Measurements from ENCODE around the gene SIRT7.
A peak's percentile ranks its signal among the peaks of the same experiment; 100 is the strongest.
"Not testable (repeated sequence)": the region's sequence is repeated elsewhere in the genome, so short reads cannot be mapped to it uniquely, and the experiment has no call there.

Gene SIRT7

GRCh38 chr17:81918832-81919545 is 1.0 kb upstream of the SIRT7 start:
- DNase-seq, result no peak

DNA sequence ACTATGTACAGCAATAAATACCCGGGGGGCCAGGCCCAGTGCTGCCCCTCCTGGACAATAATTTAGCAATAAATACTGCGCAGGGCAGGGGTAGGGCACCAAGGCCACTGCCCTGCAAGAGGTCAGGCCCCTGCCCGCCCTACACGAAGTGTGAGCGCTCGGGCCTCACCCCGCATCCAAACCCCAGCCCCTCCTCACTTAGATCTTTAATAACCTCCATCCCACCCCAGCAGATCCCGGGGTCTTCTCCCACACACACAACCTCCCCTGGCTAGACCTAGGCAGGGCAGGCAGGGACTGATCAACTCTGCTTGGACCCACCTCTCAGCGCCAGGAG is 325 bp upstream of the SIRT7 start:
- not testable (repeated sequence) for DNase-seq

GRCh38 chr17:81916234-81917001 is 1.6 kb downstream of the SIRT7 start:
- no peak for DNase-seq

DNA sequence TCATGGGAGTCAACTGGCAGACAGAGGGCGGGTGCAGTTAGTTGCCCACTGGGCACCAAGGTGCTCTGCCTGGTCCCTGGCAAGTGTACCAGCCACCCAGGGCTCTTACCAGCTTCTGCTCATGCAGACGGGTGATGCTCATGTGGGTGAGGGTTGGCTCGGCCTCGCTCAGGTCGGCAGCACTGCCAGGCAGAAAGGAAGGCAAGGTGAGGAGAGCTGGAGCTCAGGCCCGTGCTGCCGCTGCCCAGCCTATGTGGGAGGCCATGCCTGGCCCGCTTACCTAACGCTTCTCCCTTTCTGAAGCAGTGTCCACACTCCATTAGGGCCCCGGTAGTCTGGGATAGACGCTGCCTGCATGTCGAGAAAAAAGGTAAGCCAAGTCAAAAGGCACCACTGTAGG is 2.6 kb downstream of the SIRT7 start:
- no peak for DNase-seq

- DNase-seq, result no peak
These were observed 3.7 kb downstream of the SIRT7 start for GRCh38 chr17:81914103-81914850.

- DNase-seq, result no peak
These were observed 4.4 kb downstream of the SIRT7 start for GRCh38 chr17:81913394-81914102.

- DNase-seq, result no peak
These were observed 5.3 kb downstream of the SIRT7 start for GRCh38 chr17:81912441-81913309.

- DNase-seq, result no peak
These were observed 6.0 kb downstream of the SIRT7 start for GRCh38 chr17:81911969-81912368.

DNA sequence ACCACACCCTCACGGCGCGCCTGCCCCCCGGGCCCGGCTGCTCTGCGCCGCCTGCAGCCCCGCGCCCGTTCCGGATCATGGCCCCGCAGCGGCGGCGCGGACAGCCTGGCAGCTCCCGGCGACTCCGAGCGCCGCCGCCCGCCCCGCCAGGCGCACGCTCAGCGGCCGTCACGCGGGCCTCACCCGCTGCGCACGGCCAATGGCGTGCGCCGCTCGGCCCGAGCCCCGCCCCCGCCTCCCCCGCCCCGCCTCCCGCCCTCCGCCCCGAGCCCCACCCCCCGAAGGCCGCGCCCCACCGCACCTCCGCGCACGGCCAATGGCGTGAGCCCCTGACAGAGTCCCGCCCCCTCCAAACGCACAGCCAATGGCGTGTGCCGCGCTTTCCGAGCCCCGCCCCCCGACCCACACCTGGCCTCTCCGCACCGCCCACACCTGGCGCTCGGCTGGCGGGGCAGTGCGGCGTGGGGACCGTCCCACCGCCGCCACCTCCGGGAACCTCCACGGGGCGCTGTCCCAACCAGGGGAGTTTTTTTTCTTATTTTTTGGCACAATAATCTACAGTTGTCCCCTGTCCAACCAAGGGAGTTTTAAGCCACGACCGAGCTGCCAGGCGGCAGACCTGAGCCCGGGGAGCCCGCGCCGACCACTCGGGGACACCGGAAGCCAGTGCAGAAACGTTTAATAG is 6.6 kb downstream of the SIRT7 start, which contains the start of gene PCYT2:
Gene PCYT2, minus strand, starts transcription at position 123 of the 685 bp plus-strand sequence. Its CDS starts 44 bp downstream, at position 79.
- peak; percentile 95 for DNase-seq

GRCh38 chr17:81910840-81911276 is 7.1 kb downstream of the SIRT7 start:
- DNase-seq, result no peak

- DNase-seq, result no peak
These were observed 7.8 kb downstream of the SIRT7 start for GRCh38 chr17:81909966-81910839.

- DNase-seq, result no peak
These were observed 8.7 kb downstream of the SIRT7 start for GRCh38 chr17:81909231-81909630.

DNA sequence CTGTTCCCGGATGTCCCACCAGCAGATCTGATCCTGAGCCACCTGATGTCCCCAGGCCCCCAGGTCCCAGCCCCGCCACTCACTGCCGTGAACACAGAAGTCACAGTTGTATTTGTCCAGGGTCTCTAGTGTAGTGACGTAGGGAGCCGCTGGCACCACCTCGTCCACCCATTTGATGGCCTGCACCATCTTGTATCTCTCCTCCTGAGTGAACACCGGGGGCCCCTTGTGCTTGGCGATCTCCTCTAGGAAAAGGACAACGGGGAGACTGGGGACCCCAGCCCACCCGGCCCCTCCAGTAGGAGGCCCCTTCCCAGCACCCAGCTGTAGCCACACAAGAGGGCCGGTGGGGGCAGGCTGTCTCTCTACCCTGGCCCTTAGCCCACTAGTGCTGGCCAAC is 9.2 kb downstream of the SIRT7 start:
- no peak for DNase-seq

GRCh38 chr17:81907219-81908145 is 10.5 kb downstream of the SIRT7 start:
- DNase-seq, result no peak

DNA sequence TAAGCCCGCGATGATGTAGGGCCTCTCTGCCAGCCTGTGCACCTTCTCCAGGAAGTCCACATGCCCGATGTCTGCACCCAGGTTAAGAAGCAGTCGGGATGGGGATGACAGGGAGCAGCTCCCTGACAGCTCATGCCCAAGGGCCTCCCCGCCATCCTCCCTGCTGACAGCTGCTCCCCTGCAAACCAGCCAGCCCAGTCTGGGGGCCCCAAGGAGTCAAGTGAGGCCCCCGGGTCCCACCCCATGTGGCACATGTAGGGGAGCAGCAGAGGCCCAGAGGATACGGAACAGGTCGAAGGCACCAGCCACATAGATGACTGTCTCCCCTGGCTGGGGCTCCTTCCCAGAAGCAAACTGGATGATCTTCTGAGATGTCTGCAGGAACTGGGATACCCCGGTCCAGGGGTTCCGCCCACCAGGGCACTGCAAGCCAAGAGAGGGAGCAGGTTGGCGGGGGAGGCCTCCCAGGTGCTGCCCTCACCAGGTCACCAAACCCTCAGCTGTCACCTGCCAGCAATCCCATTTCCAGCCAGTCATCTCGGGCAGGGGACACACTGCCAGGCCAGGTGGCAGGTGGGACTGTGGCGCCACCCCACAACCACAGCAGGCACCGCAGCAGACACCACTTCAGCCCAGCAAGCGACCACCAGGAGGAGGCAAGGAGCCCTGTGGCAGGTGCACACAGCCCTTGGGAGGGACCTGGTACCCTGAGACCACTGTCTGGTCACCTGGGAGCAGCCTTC is 11.3 kb downstream of the SIRT7 start:
- DNase-seq, result no peak

GRCh38 chr17:81905993-81906392 is 12.0 kb downstream of the SIRT7 start:
- DNase-seq, result no peak

DNA sequence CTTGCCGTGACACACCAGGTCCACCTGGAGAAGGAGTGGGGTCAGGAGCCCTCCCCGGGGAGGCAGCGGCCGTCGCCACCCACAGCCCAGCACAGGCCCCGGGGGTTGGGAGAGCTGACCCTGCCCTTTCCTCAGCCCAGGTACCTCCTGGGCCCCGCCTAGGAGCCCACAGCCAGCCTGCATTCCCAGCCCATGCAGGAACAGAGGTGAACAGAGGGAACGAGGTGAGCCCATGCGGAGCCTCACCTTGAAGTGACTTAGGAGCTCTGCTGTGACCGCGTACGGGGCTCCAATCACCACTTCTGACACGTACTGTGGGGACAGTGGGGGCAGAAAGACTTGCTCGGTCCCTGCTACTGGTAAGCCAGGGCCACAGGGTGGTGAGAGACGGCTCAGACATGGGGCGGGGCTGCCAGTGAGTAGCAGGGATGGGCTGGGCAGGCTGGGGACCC is 12.5 kb downstream of the SIRT7 start:
- no peak for DNase-seq

Measured in CD4-positive, alpha-beta T cell treated with Interleukin-21 for 1 hour (primary cell).